HG03139 (cell line): ENCODE data around the gene ADGRD1.
"Not testable (repeated sequence)": the region's sequence is repeated elsewhere in the genome, so short reads cannot be mapped to it uniquely, and the experiment has no call there.

Experiments
- ATAC-seq: cut with Tn5 transposase; IDR thresholded peaks from one replicate; pipeline ENCODE4 v1.9.1; 2021; ENCODE audit not compliant: unreplicated experiment

ADGRD1 gene

GRCh38 chr12:131070136-131070535, 116.4 kb downstream of the ADGRD1 start:
- ATAC-seq, result not testable (repeated sequence)

DNA sequence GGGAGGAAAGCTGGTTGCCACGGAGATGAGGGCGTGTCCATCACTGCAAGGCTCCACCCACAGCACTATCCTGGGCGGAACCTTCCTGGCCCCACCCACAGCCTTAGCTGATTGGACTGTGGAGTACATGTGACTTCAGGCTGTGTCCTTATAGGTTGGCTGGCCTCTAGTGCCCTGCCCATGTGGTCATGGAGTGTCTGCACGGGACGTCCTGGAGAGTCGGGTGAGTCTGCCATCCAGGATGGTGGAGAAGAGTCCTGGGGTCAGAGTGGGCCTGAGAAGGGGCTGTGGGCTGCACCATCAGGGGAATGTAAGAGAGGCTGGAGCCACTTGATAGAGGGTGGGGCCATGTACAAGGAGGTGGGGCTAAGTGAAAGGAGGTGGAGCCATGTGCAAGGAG, 117.0 kb downstream of the ADGRD1 start:
- ATAC-seq, result not testable (repeated sequence)

DNA sequence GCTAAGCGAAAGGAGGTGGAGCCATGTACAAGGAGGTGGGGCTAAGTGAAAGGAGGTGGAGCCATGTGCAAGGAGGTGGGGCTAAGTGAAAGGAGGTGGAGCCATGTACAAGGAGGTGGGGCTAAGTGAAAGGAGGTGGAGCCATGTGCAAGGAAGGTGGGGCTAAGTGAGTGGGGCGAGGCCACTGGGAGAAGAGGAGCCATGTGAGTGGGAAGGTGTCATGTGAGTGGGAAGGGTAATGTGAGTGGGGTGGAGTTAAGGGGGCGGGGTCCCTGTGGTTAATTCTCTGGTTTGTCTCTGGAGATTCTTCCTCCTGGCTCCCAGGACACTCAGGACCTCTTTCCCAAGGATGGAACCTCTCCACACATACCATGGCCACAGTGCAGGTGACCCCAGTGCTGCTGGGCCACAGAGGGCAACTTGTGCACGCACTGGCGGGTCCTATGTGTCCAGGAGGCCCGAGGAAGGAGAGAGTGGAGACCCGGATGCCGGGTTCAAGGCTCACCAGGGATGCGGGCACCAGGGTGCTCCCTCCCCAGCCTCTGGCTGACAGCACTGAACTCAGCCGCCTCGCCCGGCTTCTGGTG, 117.6 kb downstream of the ADGRD1 start:
- ATAC-seq, result not testable (repeated sequence)

DNA sequence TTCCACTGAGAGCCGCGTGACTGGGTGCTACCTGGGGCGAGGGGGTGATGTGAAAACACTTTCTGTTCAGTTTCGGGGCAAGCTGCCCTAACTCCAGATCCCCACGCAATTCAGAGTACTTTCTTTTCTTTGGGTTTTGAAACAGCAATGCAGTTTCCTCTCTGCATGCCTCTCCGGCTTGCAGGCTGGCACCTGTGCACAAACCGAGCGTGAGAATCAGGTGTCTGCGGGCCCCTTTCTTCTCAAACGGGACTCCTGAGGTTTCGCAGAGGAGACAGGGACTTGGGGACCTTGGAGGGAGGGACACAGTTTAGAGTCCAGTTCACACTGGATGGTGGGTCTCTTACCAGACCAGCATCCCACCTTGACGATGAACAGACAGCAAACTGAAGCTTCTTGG, 118.2 kb downstream of the ADGRD1 start:
- not testable (repeated sequence) for ATAC-seq

DNA sequence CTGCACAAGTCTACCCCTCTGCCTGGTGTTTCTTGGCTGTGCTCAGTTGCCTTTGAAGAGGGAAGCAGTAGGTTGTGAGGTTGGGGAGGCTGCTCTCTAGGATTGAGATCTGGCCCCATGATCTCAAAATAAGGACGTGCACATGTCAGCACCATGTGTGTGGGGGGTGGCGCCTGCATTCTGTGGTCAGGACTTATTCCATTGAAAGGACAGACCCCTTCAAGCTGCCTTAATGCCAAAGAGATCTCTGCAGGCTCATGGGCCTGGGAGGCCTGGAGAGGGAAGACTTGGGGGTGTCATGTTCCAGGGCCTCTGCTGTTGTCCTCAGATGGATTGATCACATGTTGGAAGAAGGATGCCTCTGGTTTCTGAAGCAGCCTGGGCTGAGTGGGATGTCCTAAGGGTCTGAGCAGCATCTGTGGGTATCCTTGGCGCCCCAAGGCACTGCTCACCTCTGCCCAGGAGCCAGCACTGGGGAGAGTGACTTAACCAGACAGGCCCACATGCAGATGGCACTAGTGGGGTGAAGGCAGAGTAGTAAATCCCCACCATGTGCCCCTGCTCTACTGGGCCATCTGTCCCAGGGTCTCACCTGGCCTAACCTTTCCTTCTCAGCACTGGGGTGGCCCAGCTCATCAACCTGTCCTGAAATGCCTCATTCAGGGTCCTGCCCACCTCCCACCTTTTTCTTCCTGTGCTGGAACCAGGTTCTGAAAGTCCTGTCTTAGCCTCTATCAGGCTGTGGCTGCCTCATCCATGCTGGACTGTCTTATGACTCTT, 118.9 kb downstream of the ADGRD1 start:
- no peak for ATAC-seq

GRCh38 chr12:131074221-131075083, 120.7 kb downstream of the ADGRD1 start:
- no peak for ATAC-seq

- ATAC-seq, result no peak
Observed at GRCh38 chr12:131075194-131075593, 121.5 kb downstream of the ADGRD1 start.

GRCh38 chr12:131075611-131076010, 121.9 kb downstream of the ADGRD1 start:
- no peak for ATAC-seq

GRCh38 chr12:131076296-131076695, 122.6 kb downstream of the ADGRD1 start:
- no peak for ATAC-seq

DNA sequence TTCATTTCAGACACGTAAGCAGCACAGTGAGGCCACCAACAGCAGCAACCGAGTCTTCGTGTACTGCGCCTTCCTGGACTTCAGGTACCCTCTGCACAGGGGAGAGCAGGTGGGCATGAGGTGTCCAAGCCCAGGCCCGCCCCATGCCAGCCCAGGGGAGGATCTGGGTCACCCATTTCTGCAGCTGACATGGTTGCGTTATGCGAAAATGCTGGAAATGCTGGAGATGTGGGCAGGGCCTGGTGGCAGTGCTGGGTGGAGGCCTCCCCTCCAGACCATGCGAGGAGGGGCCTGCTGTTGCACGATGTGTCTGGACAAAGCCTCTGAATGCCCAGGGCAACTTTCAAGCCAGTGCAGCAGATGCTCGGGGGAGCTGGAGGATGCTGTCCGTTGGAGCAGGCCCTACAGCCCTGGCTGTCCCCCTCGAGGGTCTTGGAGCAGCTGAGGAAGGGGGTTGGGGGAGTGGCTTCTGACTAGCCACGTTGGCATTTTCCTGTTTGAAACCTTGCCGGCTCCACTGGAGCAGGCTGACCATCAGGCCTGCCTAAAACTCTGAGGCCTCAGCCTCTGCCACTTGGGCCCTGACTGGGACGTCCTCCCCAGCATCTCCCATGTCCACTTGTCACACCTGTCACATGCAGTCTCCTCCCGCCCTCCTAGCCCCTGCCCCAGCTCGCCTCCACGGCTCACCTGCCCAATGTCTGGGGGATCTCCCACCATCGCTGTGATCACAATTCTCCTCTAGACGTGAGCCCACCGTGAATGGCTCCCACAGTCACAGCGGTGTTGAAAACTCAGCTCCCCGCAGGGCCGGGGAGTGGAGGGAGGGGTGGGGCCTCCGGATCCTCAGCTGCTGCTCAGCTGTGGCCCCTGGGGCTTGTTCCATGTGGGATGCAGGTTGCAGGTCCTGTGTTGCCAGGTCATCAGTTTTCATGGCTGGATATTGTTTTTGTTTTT, 123.4 kb downstream of the ADGRD1 start:
- no peak for ATAC-seq

DNA sequence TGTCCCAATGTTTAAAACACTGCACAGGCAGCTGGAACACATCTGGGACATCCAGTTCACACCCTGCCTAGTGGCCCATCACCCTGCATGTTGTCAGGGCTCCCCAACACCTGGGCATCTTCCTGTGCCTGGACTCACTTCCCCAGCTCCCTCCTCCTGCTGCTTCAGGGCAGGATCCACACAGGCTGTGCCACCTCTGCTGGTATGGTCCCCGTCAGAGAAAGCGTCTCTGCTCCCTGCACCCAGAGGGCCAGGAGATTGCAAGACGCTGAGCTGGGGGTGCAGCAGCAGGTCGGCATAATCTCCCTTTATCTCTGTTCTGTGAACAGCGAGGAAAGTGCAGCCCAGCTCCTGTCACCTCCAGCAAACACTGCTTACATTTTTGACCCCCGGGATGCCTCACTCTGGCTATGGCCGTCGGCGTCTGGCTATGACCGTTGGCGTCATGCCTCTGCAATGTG, 124.3 kb downstream of the ADGRD1 start:
- ATAC-seq, result no peak

- no peak for ATAC-seq
Observed at GRCh38 chr12:131082290-131083194, 128.8 kb downstream of the ADGRD1 start.

- ATAC-seq, result no peak
Observed at GRCh38 chr12:131084341-131085011, 130.8 kb downstream of the ADGRD1 start.

- ATAC-seq, result no peak
Observed at GRCh38 chr12:131085125-131085815, 131.6 kb downstream of the ADGRD1 start.

- no peak for ATAC-seq
Observed at GRCh38 chr12:131085816-131086591, 132.3 kb downstream of the ADGRD1 start.

DNA sequence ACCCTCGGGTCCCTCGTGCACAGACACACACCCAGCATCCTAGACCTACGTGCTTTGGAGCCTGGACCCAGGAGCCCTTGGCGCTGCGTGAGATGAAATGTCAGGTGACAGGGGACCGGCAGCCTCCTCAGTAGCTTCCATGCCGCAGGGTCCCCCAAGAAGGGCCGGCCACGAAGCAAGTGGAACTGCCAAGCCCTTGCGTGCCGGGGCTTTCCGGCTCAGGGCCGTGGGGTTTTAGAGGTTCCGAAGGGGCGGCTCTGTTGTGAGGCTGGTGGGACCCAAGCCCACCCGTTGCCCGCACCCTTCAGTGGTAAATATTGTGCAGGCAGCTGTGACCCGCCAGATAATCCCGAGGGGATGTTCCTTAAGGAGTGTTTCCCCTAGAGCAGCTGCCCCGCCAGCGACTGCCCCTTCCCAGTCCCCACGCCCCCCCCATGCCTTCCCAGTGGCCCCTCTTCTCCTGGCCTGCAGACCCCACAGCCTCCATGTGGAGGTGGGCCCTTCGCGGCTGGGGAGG, 133.7 kb downstream of the ADGRD1 start:
- no peak for ATAC-seq

- no peak for ATAC-seq
Observed at GRCh38 chr12:131087991-131088700, 134.4 kb downstream of the ADGRD1 start.
